ENCODE measurements around the gene ASAH2B.
"Not testable (repeated sequence)": the region's sequence is repeated elsewhere in the genome, so short reads cannot be mapped to it uniquely, and the experiment has no call there.

DNA sequence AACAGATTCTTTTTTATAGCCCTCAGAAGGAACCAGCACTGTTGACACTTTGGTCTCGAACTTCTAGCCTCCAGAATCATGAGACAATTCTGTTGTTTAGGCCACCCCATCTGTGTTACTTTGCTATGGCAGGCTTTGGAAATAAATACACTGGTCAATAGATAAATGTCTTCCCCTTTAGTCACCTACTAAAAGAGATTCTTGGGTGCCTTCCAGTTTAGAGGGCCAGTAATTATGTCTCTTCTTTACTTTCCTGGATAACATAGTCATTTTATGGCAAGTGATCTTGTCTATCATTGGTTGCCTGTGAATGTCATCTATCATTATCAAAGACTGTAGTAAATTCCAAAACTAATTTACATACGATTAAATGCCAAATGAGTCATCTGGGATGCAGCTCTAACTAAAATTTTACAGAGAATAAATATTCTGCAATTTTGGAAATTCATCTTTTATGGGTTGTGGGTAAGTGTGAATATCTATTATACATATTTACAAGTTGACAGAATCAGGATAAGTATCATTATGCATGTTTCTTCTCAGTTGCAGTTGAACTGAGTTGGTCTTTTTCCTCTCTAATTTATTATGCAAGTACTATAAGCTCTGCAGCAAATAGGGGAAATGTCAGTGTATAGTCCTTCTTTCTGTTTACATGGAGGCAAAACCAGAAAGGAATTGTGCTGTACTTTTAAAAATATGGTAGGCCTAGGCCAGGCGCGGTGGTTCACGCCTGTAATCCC lies 27.2 kb downstream of the ASAH2B start:
- TF ChIP-seq, protein P1, sequence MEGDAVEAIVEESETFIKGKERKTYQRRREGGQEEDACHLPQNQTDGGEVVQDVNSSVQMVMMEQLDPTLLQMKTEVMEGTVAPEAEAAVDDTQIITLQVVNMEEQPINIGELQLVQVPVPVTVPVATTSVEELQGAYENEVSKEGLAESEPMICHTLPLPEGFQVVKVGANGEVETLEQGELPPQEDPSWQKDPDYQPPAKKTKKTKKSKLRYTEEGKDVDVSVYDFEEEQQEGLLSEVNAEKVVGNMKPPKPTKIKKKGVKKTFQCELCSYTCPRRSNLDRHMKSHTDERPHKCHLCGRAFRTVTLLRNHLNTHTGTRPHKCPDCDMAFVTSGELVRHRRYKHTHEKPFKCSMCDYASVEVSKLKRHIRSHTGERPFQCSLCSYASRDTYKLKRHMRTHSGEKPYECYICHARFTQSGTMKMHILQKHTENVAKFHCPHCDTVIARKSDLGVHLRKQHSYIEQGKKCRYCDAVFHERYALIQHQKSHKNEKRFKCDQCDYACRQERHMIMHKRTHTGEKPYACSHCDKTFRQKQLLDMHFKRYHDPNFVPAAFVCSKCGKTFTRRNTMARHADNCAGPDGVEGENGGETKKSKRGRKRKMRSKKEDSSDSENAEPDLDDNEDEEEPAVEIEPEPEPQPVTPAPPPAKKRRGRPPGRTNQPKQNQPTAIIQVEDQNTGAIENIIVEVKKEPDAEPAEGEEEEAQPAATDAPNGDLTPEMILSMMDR (conservative IDR thresholded peaks at IDR 0.05; ENCODE audit: low read depth, low read length): not testable (repeated sequence)
- TF ChIP-seq EZH2 (IDR thresholded peaks at IDR 0.05; ENCODE audit: low read length, unreplicated experiment); EZH2phosphoT487 (IDR thresholded peaks at IDR 0.05; ENCODE audit: borderline replicate concordance, low read length): not testable (repeated sequence)
